H1 (cell line): ENCODE data around the gene TNRC6C. TPM values are rescaled to one million over a fixed set of nuclear protein-coding genes. Genes with fewer than 3 reads are reported as not detected.

Experiments
- CBX5 ChIP-seq: fragments of 300-800, 300-1000 bp; sonication (generic); IDR thresholded peaks from 2 replicates; pipeline ENCODE4 v1.7.1; 2016; ENCODE audit warnings: antibody characterized with exemption, low read length, low read depth
- CHD7 ChIP-seq: fragments of 300-600 bp; sonication (generic); IDR thresholded peaks from 2 replicates; pipeline ENCODE4 v1.7.1; 2012; ENCODE audit warnings: low read length, moderate library complexity, mild to moderate bottlenecking, inconsistent platforms; ENCODE audit not compliant: insufficient replicate concordance
- EZH2 ChIP-seq: fragments of 200-600 bp; sonication (generic); IDR thresholded peaks from 2 replicates; pipeline ENCODE4 v1.7.1; 2012; ENCODE audit warnings: low read depth, mild to moderate bottlenecking, moderate library complexity, low read length, inconsistent platforms; ENCODE audit not compliant: severe bottlenecking
- GTF2F1 ChIP-seq: IDR thresholded peaks from 2 replicates; pipeline ENCODE4 v1.6.1; 2012; ENCODE audit warnings: low read depth, low read length, improper control_type of control experiment, borderline replicate concordance
- KDM1A ChIP-seq: fragments of 200-600, 300-600 bp; sonication (generic); IDR thresholded peaks from 2 replicates; pipeline ENCODE4 v1.7.1; 2016; ENCODE audit warnings: mild to moderate bottlenecking, low read length, borderline replicate concordance
- KDM4A ChIP-seq: IDR thresholded peaks from one replicate; pipeline ENCODE4 v1.7.1; 2012; ENCODE audit warnings: low read depth, mild to moderate bottlenecking, moderate library complexity, low read length, inconsistent platforms; ENCODE audit not compliant: severe bottlenecking
- MAFK ChIP-seq: IDR thresholded peaks from 2 replicates; pipeline ENCODE4 v1.6.1; 2012; ENCODE audit warnings: low read depth, mild to moderate bottlenecking, improper control_type of control experiment, low read length
- NANOG ChIP-seq: IDR thresholded peaks from 2 replicates; pipeline ENCODE4 v1.6.1; 2011; ENCODE audit warnings: low read length, low read depth, mild to moderate bottlenecking, inconsistent platforms; ENCODE audit not compliant: insufficient read depth, poor library complexity, severe bottlenecking
- POLR2A ChIP-seq, 2 experiments: IDR thresholded peaks; 1 replicate in 1 of 2; 2 replicates in 1 of 2; pipeline ENCODE4 v1.6.1; 2011; ENCODE audit warnings: low read depth in 2 of 2, low read length in 2 of 2, mild to moderate bottlenecking in 2 of 2; ENCODE audit errors: control extremely low read depth in 1 of 2
- RFX5 ChIP-seq: IDR thresholded peaks from 2 replicates; pipeline ENCODE4 v1.6.1; 2011; ENCODE audit warnings: low read depth, low read length, improper control_type of control experiment, borderline replicate concordance
- SAP30 ChIP-seq: fragments of 300-600 bp; sonication (generic); IDR thresholded peaks from 2 replicates; pipeline ENCODE4 v1.7.1; 2012; ENCODE audit warnings: low read length, moderate library complexity, mild to moderate bottlenecking, inconsistent platforms; ENCODE audit not compliant: insufficient read depth, insufficient replicate concordance
- YY1 ChIP-seq: IDR thresholded peaks from 2 replicates; pipeline ENCODE4 v1.6.1; 2011; ENCODE audit warnings: low read depth, mild to moderate bottlenecking, low read length
- polyA plus RNA-seq, 7 experiments: library from polyadenylated mRNA; depleted of rRNA in 3 of 7; stranded (reverse) in 5 of 7; unstranded in 2 of 7; fragments of >200 nt in 5 of 7; fragments of 200-250 nt in 2 of 7; gene quantifications; 1 replicate in 5 of 7; 2 replicates in 1 of 7; 4 replicates in 1 of 7; pipeline versions ENCODE4 v1.2.1 to v1.2.3, GENCODE V29; 2011 to 2013; ENCODE audit warnings: missing spikeins in 2 of 7, mixed read lengths in 2 of 7
- total RNA-seq: library from RNA; stranded (reverse); fragmentation: NEBNext Ultra II Directional; extraction: Animal tissue kit (Norgen Biotek cat#: 25700); gene quantifications from 2 replicates; pipeline ENCODE4 v1.2.1, GENCODE V29; 2021

The TNRC6C gene
- total and polyA plus RNA-seq, 2 of the 8 experiments (the other 6 are each of a cell fraction or from before 2014, with no cell fraction given) = 2.8 to 28.9 TPM

DNA sequence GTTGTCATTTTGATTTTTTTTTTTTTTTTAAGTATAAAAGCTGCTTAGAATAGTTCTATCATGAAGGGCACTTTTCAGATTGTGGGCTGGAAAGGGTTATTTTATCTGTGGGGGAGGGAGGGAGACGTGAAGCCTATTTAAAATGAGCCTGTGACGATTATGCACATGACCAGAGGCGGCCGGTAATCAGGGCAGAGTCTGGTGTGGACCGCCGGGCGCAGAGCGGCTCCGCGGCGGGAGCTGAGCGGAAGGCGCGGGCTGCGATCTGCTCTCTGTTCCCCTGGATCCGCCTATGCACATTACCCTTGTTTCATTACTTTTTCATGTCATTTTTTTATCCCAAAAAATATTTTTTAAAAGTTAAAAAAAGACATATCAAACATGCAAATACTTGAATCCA is 146.6 kb downstream of the TNRC6C start (continued):
- no peak for TF ChIP-seq CHD7
- no peak for TF ChIP-seq GTF2F1
- TF ChIP-seq POLR2A (IDR thresholded peaks at IDR 0.05; ENCODE audit: control extremely low read depth in 1 of 2, low read depth in 2 of 2, low read length in 2 of 2) = no peak
- no peak for TF ChIP-seq CBX5
- TF ChIP-seq RFX5 = no peak
- TF ChIP-seq EZH2 = no peak
- no peak for TF ChIP-seq SAP30
- TF ChIP-seq MAFK = no peak
- TF ChIP-seq YY1 = no peak
- no peak for TF ChIP-seq KDM4A
- TF ChIP-seq KDM1A = no peak
- TF ChIP-seq NANOG = no peak
